Spleen (tissue), 11 donors: ENCODE results near the gene ATP2C2. TPM values are rescaled to one million over a fixed set of nuclear protein-coding genes. Genes with fewer than 3 reads are reported as not detected.
A peak's percentile ranks its signal among the peaks of the same experiment; 100 is the strongest.

Experiments
- DNase-seq: peaks from one replicate; pipeline ENCODE4 v3.0.0-alpha.2; 2020
- H3K27ac ChIP-seq, 8 donors: fragments of 200-600 bp; sonication (generic) in 7 of 8; 1 replicate in 4 of 8; 2 replicates in 4 of 8; pipeline versions ENCODE4 v1.5.0 to v1.8.0; 2016 to 2021; ENCODE audit warnings: inconsistent platforms in 4 of 8, mild to moderate bottlenecking in 4 of 8, moderate library complexity in 1 of 8
- H3K27me3 ChIP-seq, 7 donors: fragments of 200-600 bp; sonication (generic) in 6 of 7; replicated peaks in 1 of 7; 1 replicate in 4 of 7; 2 replicates in 3 of 7; pipeline versions ENCODE4 v1.5.0 to v1.8.0; 2016 to 2021; ENCODE audit warnings: inconsistent platforms in 3 of 7, mild to moderate bottlenecking in 1 of 7
- H3K36me3 ChIP-seq, 6 donors: fragments of 200-600 bp; sonication (generic) in 5 of 6; 1 replicate in 4 of 6; 2 replicates in 2 of 6; pipeline versions ENCODE4 v1.5.0 to v1.8.0; 2016 to 2021; ENCODE audit warnings: inconsistent platforms in 2 of 6
- H3K4me1 ChIP-seq, 6 donors: fragments of 200-600 bp; sonication (generic) in 5 of 6; 1 replicate in 3 of 6; 2 replicates in 3 of 6; pipeline versions ENCODE4 v1.5.0 to v1.8.0; 2016 to 2021; ENCODE audit warnings: inconsistent platforms in 3 of 6
- H3K4me3 ChIP-seq, 8 donors: fragments of 200-600 bp; sonication (generic) in 7 of 8; 1 replicate in 4 of 8; 2 replicates in 4 of 8; pipeline versions ENCODE4 v1.5.0 to v1.8.0; 2016 to 2021; ENCODE audit warnings: inconsistent platforms in 4 of 8, mild to moderate bottlenecking in 4 of 8, moderate library complexity in 2 of 8
- H3K9me3 ChIP-seq, 8 donors: fragments of 200-600 bp; sonication (generic) in 7 of 8; 1 replicate in 4 of 8; 2 replicates in 4 of 8; pipeline versions ENCODE4 v1.5.0 to v1.8.0; 2016 to 2021; ENCODE audit warnings: inconsistent platforms in 4 of 8
- POLR2A ChIP-seq, 3 donors: fragments of 450-650 bp; IDR thresholded peaks; one replicate each; pipeline ENCODE4 v1.5.1; 2017; ENCODE audit warnings: antibody characterized with exemption in 3 of 3, mild to moderate bottlenecking in 1 of 3
- POLR2AphosphoS5 ChIP-seq, 3 donors: sonication (generic); formaldehyde crosslinking; IDR thresholded peaks; one replicate each; pipeline ENCODE4 v1.5.1; 2017; ENCODE audit warnings: antibody characterized with exemption in 3 of 3
- WGBS, 5 donors: extraction: QIAGEN DNeasy Blood & Tissue Kit in 3 of 5; methylation state at CpG; one replicate each; pipeline versions ENCODE4 v1.1.5 to v1.1.7; 2013 to 2018; 5-methylcytosine and 5-hydroxymethylcytosine counted together
- intact Hi-C: fragments of 100-400 bp; cut with DNase I; formaldehyde crosslinking; loops from one replicate; pipeline ENCODE4 v1.15.0; 2023; ENCODE audit warnings: low total_unique reads
- polyA plus RNA-seq, 3 donors: library from polyadenylated mRNA; stranded (reverse); fragments of 200-250 nt; gene quantifications; one replicate each; pipeline ENCODE4 v1.2.1, GENCODE V29; 2013
- total RNA-seq, 7 donors: library from RNA; depleted of rRNA in 3 of 7; stranded (reverse); fragments of >200 nt in 3 of 7; fragmentation: NEBNext Ultra II Directional in 4 of 7; extraction: Animal tissue kit (Norgen Biotek cat#: 25700) in 4 of 7; gene quantifications; one replicate each; pipeline versions ENCODE4 v1.1.0 to v1.2.1, GENCODE V29; 2016 to 2021
- TF ChIP-seq, protein P1 (sequence below), 11 experiments: fragments of 200-600 bp in 7 of 11; fragments of 450-650 bp in 4 of 11; sonication (generic) in 4 of 11; IDR thresholded peaks in 8 of 11; conservative IDR thresholded peaks in 3 of 11; 1 replicate in 7 of 11; 2 replicates in 4 of 11; pipeline versions ENCODE4 v1.4.0 to v1.8.0; 2016 to 2021; ENCODE audit warnings: antibody characterized with exemption in 11 of 11, inconsistent platforms in 4 of 11, mild to moderate bottlenecking in 1 of 11
- donor health status: healthy with polysubstance abuse.
- donor health status: DM: no; HTN: no; CAD: no; lungs with moderate emphysema.
- donor health status: DM: no; HTN: no; CAD: no.
- donor health status: Bipolar disorder and iron deficiency.
- donor health status: healthy.
- donor health status: DM: no; HTN: no; CAD: no.
- donor health status: DM: yes; HTN: yes; CAD: no.

Gene ATP2C2
- total and polyA plus RNA-seq, 10 donors = 0.09 to 8.1 (median 1.2) TPM

DNA sequence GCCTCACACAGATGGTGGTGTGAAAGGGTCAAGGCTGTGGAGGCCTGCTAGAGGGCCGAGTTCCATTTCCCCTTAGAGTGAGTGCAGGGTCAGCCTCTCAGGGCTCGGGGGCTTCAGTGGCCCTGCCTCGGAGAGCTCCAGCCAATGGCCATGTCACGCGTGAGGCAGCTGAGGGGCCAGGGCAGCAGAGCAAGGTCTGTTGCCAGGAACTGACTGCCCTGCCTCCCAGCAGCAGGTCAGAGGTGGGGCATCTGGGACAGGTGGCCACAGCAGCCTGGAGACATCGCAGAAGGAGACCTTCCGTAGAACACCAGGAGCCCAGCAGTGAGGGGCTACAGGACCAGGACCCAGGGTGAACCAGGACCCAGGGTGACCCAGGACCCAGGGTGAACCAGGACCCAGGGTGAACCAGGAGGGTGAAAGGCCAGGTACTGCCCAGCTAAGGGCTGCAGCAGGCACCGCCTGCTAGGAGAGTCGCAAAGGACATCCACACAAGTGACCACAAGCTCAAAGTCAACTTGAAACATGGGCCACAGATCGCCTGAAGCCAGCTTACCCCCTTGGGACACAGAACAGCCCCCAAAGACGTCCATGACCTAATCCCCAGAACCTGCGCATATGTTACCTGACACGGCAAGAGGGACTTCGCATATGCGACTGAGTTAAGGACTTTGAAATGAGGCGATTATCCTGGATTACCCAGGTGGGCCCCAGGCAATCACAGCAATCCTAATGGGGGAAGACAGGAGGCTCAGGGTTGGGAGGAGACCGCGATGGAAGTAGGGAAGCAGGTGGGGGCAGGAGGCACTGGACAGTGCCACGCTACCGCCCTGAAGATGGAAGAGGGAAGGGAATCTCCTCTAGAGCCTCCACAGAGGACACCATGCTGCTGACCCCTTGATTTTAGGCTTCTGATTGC is 141.0 kb downstream of the ATP2C2 start:
- H3K4me1 ChIP-seq = peaks cover 26 to 77% (median 52%) of the 10 kb centered on the region in 6 donors
- WGBS, 5 donors = 82 to 84% (median 83%) methylated on average over 19 to 20 of the region's 20 CpGs
- DNase-seq = no peak
- TF ChIP-seq POLR2AphosphoS5 (IDR thresholded peaks at IDR 0.05) = no peak
- TF ChIP-seq POLR2A (IDR thresholded peaks at IDR 0.05) = no peak
- TF ChIP-seq, protein P1, sequence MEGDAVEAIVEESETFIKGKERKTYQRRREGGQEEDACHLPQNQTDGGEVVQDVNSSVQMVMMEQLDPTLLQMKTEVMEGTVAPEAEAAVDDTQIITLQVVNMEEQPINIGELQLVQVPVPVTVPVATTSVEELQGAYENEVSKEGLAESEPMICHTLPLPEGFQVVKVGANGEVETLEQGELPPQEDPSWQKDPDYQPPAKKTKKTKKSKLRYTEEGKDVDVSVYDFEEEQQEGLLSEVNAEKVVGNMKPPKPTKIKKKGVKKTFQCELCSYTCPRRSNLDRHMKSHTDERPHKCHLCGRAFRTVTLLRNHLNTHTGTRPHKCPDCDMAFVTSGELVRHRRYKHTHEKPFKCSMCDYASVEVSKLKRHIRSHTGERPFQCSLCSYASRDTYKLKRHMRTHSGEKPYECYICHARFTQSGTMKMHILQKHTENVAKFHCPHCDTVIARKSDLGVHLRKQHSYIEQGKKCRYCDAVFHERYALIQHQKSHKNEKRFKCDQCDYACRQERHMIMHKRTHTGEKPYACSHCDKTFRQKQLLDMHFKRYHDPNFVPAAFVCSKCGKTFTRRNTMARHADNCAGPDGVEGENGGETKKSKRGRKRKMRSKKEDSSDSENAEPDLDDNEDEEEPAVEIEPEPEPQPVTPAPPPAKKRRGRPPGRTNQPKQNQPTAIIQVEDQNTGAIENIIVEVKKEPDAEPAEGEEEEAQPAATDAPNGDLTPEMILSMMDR (IDR thresholded peaks at IDR 0.05 in 8 of 11, conservative IDR thresholded peaks at IDR 0.05 in 3 of 11) = no peak
- H3K4me3 ChIP-seq = no peak overlapping the region
- H3K27ac ChIP-seq = no peak overlapping the region
- no peaks in the 10 kb centered on the region for H3K27me3 ChIP-seq
- intact Hi-C loops = no loop called here
- no peaks in the 10 kb centered on the region for H3K36me3 ChIP-seq
- no peaks in the 10 kb centered on the region for H3K9me3 ChIP-seq

DNA sequence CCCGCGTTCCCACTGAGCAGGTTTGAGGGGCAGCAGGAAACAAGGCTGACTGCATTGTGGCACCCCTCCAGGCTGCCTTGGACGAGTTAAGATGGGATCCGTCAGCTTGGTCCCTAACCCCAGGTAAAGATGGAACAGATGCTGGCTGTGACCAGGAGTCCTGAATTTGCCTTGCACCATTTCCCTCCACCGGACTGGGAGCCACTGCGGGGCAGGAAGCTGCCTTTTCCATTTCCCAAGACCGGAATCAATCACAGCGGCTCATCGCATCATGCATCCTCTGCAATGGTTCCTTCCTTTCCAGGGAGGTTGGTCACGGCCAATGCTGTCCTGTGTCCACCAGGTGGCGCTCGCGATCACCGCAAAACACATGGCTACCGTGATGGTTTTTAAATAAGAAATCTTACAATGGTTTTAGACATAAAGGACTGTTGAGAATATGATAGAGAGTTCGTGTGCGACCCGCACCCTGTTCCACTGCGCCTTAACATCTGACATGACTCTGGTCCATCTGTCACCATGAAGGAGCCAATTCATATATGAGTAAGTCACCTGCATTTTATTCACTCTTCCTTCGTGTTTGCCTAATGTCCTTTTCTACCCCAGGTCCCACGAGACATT is 143.0 kb downstream of the ATP2C2 start:
- Histone ChIP-seq H3K27me3 (no peaks in the 10 kb centered on the region), H3K4me1 (peaks cover 11 to 77% (median 51%) of the 10 kb centered on the region in 6 donors), H3K27ac (peak overlapping the region in 4 of 8 donors; percentile 5 to 44 (median 30)), H3K36me3 (no peaks in the 10 kb centered on the region), H3K4me3 (peak overlapping the region in 1 of 8 donors; percentile 36), H3K9me3 (no peaks in the 10 kb centered on the region)
- WGBS, 5 donors = 9 to 13% (median 10%) methylated on average over 21 of the region's 21 CpGs
- intact Hi-C loops = loop anchor here (5.0 kb wide), 2 partner anchors 111 to 216 kb away; no protein-coding TSS in a partner anchor
- peak; percentile 96 for DNase-seq
- TF ChIP-seq POLR2AphosphoS5 (IDR thresholded peaks at IDR 0.05) (peak in 2 of 3 donors; percentile 74 to 83), POLR2A (IDR thresholded peaks at IDR 0.05) (no peak)
- TF ChIP-seq, protein P1 (IDR thresholded peaks at IDR 0.05 in 8 of 11, conservative IDR thresholded peaks at IDR 0.05 in 3 of 11) = peak; percentile 96 to 99 (median 98)

DNA sequence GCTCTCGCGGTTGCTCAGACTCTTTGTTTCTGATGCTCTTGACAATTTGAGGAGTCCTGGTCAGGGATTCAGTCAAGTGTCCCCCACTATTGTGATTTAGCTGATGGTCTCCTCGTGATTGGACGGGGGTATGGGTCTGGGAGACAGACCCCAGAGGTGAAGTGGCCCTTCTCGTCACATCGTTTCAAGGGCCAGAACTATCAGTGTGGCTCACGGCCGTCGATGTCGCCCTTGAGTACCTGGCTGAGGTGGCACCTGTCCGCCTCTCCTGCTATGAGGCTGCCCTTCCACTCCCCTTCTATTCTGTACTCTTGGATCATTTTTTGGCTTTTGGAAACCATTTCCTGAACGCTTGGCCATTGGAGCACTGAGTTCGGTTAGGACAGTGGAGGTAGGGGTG is 143.5 kb downstream of the ATP2C2 start:
- Histone ChIP-seq H3K9me3 (no peaks in the 10 kb centered on the region), H3K36me3 (no peaks in the 10 kb centered on the region), H3K27me3 (no peaks in the 10 kb centered on the region), H3K4me3 (no peak overlapping the region), H3K27ac (peak overlapping the region in 1 of 8 donors; percentile 5), H3K4me1 (peaks cover 9 to 71% (median 46%) of the 10 kb centered on the region in 6 donors)
- DNase-seq = no peak
- intact Hi-C loops = loop anchor here (5.0 kb wide), 2 partner anchors 110 to 215 kb away; no protein-coding TSS in a partner anchor
- WGBS, 5 donors = 75 to 80% (median 79%) methylated on average over 13 of the region's 13 CpGs
- TF ChIP-seq POLR2AphosphoS5 (IDR thresholded peaks at IDR 0.05) (no peak), POLR2A (IDR thresholded peaks at IDR 0.05) (no peak)
- TF ChIP-seq, protein P1 (IDR thresholded peaks at IDR 0.05 in 8 of 11, conservative IDR thresholded peaks at IDR 0.05 in 3 of 11) = no peak
